H7 (cell line): Measurements from ENCODE around the gene EIF2B5. TPM values are rescaled to one million over a fixed set of nuclear protein-coding genes. Genes with fewer than 3 reads are reported as not detected.

ENCODE experiments used
- DNase-seq: peaks from one replicate; pipeline ENCODE4 v3.0.0; 2012
- H3K27me3 ChIP-seq: 2 replicates; pipeline ENCODE4 v1.6.0; 2011; ENCODE audit warnings: mild to moderate bottlenecking, low read length; ENCODE audit not compliant: control insufficient read depth, insufficient read depth
- H3K36me3 ChIP-seq: replicated peaks from 2 replicates; pipeline ENCODE4 v1.5.1; 2011; ENCODE audit warnings: low read length; ENCODE audit not compliant: control insufficient read depth, insufficient read depth
- H3K4me3 ChIP-seq: 2 replicates; pipeline ENCODE4 v1.5.1; 2011; ENCODE audit warnings: low read depth, mild to moderate bottlenecking, control low read depth, low read length, moderate library complexity; ENCODE audit not compliant: insufficient read depth
- total RNA-seq: library from RNA; depleted of rRNA; stranded (reverse); fragments of >200 nt; shearing (Covaris generic); gene quantifications from 2 replicates; pipeline ENCODE4 v1.2.3, GENCODE V29; 2014

The EIF2B5 gene
- total RNA-seq, 1 experiment from 2014 or later, result 65.6 TPM

DNA sequence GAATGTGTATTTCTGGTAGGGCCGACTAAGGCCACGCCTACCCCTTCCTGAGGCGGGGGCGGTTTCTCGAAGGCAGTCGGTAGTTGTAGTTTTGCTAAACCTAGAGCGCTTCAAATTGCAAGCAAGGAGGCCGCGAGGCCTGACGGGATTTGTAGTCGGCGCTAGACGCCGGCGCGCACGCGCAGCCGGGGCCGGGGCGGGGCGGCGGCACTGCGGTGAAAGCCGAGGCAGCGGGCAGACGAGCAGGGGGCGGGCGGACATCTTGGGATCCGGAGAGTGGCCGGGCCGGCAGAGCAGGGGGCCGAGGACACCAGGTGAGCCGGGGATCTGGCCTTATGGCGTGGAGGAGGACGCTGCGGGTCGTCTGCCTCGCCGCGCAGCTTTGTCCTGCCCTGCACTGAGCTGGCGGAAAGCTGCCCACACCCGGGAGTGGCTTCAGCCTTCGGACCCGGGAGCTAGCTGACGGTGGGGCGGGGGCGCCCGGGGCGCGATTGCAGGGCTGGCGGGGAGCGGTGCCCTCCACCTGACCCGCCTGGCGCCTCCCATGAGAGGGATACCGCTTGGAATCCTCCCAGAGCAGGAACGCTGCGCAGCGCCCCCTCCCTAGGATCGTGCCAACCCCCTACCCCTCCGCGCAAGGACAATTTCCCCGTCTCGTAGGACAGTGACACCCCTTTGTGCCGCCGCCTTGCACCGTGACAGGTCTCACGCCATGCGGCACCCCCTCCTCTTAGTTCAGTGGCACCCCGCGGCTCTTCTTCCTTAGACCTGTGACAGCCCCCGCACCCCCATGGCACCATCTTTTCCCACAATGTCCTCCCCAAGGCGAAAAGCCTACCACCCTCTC, 39.7 kb downstream of the EIF2B5 start, which contains the start of gene AP2M1:
Gene AP2M1 (plus strand): TSS at position 210 of the 847 bp plus-strand sequence. CDS start 2,139 bp downstream, outside the sequence.
- no peaks in the 10 kb centered on the region for H3K27me3 ChIP-seq
- DNase-seq, result peak; percentile 98
- peaks cover 27% of the 10 kb centered on the region for H3K36me3 ChIP-seq
- peak within 1 kb of the TSS; percentile 97 for H3K4me3 ChIP-seq

DNA sequence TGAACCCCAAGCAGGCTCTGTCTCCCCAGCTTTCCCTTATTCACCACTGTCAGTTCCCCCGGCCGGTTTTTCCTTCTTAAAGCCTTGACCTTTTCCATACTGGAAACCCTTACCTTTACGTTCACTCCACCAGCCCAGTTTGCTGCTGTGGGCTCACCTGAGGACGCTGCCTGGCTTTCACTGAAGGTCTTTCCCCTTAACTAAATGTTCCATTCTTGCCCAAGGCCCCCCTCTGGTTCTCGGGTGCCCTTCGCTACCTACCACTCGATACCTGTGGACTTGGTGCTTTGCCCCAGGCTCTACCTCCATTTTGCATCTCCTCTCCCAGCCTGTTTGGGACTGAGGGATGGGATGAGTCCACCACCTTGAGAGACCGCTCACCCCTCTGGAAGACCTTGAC, 40.3 kb downstream of the EIF2B5 start:
- H3K4me3 ChIP-seq, result peak overlapping the region; percentile 97
- H3K36me3 ChIP-seq, result peaks cover 33% of the 10 kb centered on the region
- no peaks in the 10 kb centered on the region for H3K27me3 ChIP-seq
- peak; percentile 47 for DNase-seq

DNA sequence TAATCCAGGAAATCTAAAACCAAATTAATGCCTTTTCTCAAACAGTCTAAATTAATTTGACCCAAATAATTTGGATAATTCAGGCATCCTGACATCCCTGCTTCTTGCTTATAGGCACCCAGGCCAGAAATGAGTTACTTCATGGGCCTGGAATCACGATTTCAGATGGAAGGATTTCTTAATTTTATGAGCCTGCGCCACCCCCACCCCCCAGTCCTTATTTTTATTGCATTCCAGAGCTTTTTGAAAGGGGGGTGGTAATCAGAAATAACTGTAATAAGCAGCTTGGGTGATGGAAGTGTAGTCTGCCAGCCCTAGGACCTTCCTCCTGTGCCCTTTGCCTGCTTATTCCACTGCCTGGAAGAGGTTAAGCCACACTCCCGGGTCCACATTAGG, 40.8 kb downstream of the EIF2B5 start:
- H3K36me3 ChIP-seq, result peaks cover 36% of the 10 kb centered on the region

DNA sequence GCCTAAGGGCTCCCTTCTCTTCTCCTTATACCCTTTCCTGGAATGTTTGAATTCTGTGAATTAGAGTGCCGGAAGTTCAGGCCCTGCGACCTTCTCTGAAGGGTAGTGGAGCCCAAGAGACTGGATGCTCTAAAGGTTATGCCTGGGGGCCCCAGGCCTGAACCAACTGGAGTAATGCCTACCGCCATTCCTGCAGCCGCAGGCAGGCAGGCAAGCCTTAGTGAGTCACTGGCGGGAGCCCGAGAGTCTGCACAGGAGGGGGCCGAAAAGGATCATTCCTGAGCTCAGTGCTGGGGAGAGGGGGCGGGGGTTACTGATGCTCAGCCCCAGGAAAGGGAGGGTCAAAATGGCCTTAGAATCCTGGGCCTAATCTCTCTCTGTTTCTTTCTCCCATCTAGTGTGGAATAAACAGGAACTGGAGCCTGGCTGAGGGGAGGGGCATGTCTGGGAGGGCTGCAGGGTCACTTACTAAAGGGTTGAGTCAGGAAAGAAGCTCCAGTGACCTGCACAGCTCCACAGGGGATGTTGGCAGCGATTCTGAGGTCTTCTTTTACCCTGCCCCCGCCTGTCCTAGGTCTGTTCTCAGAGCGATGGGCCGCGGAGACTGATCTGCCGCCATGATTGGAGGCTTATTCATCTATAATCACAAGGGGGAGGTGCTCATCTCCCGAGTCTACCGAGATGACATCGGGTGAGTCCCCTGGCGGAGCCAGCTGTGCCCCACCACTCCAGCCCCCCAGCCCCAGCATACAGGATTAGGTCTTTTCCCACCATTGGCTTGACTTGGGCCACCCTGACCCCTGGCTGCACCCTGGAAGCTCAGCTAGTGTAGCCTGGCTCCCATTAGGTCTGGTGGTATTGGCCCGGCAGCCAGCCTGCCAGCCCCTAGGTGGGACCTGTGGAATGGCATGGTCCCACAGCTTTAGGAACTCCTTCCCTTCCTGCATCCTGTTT, 41.5 kb downstream of the EIF2B5 start:
- peak overlapping the region; percentile 97 for H3K4me3 ChIP-seq
- peak; percentile 94 for DNase-seq
- no peaks in the 10 kb centered on the region for H3K27me3 ChIP-seq
- peaks cover 40% of the 10 kb centered on the region for H3K36me3 ChIP-seq

More for the DNA sequence above, 40.8 kb downstream of the EIF2B5 start:
- no peak for DNase-seq
- peak overlapping the region; percentile 97 for H3K4me3 ChIP-seq
- H3K27me3 ChIP-seq, result no peaks in the 10 kb centered on the region

DNA sequence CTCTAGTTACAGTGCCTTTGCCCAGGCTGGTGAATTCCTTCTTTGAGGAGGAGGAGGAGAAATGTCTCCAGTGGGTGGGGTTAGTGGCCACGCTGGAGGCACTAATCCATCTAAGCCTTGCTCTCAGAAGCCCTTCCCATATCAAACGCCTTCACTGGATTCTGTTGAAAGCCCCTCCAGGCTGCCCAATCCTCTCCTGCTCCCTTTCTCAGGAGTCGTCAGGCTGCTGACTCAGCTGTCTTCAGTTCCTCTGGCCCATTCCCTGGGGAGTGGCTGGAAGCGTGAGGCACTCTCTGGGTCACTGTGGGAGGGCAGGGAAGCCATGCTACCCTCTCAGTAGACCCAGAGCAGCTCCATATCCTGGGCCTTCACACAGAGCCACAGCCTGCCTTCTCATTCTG, 42.2 kb downstream of the EIF2B5 start:
- peak; percentile 60 for DNase-seq
- Histone ChIP-seq H3K4me3 (0 out of 2 replicates have a peak overlapping the region, but pooled peaks have one; percentile 8), H3K27me3 (no peaks in the 10 kb centered on the region), H3K36me3 (peaks cover 45% of the 10 kb centered on the region)

DNA sequence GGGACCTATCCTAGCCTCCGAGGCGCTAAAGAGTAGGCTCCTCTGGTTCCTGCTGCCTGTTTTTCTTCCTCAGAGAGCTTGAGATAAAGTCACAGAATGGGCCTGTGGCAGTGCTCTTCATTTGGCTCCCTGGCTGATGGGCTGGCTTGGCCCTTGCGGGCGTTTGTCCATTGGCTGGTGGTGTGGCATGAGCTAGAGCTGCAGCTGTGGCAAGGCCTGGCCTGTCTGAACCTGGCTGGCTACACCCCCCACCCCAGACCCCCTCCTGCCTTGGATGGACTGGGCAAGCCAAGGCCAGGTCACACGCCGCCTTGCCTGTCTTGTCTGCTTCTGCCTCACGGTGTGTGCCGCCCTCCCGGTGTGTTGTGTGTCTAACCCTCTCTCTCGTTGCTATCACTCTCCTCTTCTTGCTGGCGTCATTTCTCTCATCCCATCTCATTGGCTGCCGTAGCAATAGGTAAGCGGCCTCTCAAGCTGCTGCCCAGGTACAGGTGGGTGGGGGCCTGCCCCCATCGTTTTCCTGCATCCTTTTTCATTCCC, 42.7 kb downstream of the EIF2B5 start:
- H3K4me3 ChIP-seq, result no peak overlapping the region
- no peaks in the 10 kb centered on the region for H3K27me3 ChIP-seq
- peaks cover 49% of the 10 kb centered on the region for H3K36me3 ChIP-seq
- DNase-seq, result no peak

DNA sequence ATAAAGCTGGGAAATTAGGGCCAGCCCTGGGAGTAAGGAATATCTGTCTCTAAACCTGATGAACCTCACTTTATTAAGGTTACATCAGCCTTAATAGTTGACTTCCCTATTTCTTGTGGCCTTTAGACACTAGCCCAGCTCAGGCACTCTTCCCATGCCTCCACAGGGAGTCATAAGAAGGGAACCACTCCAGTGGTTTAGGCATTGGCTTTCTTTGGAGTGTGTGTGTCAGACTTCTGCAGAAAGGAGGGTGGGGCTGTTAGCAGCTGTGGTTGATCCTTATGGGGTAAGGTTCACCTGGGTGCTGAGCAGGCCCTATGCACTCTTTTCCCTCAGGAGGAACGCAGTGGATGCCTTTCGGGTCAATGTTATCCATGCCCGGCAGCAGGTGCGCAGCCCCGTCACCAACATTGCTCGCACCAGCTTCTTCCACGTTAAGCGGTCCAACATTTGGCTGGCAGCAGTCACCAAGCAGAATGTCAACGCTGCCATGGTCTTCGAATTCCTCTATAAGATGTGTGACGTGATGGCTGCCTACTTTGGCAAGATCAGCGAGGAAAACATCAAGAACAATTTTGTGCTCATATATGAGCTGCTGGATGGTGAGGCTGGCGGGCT, 43.5 kb downstream of the EIF2B5 start:
- peaks cover 54% of the 10 kb centered on the region for H3K36me3 ChIP-seq

DNA sequence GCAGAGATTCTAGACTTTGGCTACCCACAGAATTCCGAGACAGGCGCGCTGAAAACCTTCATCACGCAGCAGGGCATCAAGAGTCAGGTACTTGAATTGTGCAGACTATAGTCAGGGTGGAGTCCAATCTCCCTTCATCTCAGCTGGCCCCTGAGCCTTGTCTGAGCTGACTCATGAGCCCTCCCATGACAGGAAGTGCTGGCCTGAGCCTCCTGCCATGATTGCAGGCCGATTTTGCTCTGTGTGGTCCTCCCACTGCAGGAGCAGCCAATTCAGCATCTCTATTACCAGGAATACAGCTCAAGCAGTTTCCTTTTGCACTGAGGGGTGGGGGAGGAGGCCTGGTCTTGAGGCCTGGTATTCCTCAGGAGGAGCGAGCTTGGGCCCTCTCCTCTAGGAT, 45.0 kb downstream of the EIF2B5 start:
- H3K36me3 ChIP-seq, result peaks cover 56% of the 10 kb centered on the region
- H3K4me3 ChIP-seq, result no peak overlapping the region
- DNase-seq, result no peak
- no peaks in the 10 kb centered on the region for H3K27me3 ChIP-seq

More for the DNA sequence above, 43.5 kb downstream of the EIF2B5 start:
- no peak overlapping the region for H3K4me3 ChIP-seq
- no peaks in the 10 kb centered on the region for H3K27me3 ChIP-seq
- DNase-seq, result no peak

GRCh38 chr3:184181596-184181995, 46.4 kb downstream of the EIF2B5 start:
- Histone ChIP-seq H3K36me3 (peaks cover 56% of the 10 kb centered on the region), H3K4me3 (no peak overlapping the region), H3K27me3 (no peaks in the 10 kb centered on the region)
- DNase-seq, result no peak

DNA sequence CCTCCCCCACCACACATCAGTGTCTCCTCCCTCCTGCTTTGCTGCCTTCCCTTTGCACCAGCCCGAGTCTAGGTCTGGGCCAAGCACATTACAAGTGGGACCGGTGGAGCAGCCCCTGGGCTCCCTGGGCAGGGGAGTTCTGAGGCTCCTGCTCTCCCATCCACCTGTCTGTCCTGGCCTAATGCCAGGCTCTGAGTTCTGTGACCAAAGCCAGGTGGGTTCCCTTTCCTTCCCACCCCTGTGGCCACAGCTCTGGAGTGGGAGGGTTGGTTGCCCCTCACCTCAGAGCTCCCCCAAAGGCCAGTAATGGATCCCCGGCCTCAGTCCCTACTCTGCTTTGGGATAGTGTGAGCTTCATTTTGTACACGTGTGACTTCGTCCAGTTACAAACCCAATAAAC, 48.5 kb downstream of the EIF2B5 start:
- H3K4me3 ChIP-seq, result no peak overlapping the region
- DNase-seq, result no peak
- H3K36me3 ChIP-seq, result peaks cover 50% of the 10 kb centered on the region
- H3K27me3 ChIP-seq, result no peaks in the 10 kb centered on the region

DNA sequence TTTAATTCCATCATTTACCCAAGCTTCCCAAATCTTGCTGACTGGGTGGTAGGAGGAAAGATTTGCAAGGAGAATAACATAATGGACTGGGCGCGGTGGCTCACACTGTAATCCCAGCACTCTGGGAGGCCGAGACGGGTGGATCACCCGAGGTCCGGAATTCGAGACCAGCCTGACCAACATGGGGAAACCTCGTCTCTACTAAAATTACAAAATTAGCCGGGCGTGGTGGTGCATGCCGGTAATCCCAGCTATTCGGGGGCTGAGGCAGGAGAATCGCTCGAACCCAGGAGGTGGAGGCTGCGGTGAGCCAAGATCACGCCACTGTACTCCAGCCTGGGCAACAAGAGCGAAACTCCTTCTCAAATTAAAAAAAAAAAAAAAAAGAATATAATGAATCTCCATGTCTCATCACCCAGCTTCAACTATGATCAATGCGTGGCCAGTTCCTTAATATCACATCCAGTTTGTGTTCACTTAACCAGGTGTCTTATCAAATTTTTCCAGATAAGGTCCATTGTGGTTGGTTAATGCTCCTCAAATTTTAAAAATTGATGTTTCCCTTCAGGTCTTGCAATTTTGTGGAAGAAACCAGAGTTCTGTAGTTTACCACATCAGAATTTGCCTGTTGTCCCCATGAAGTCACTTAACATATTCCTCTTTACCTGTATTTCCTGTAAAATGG, 49.5 kb downstream of the EIF2B5 start:
- DNase-seq, result no peak
- no peaks in the 10 kb centered on the region for H3K27me3 ChIP-seq
- no peak overlapping the region for H3K4me3 ChIP-seq
- H3K36me3 ChIP-seq, result peaks cover 52% of the 10 kb centered on the region

- H3K4me3 ChIP-seq, result peak overlapping the region; percentile 95
- peak; percentile 99 for DNase-seq
- H3K36me3 ChIP-seq, result peaks cover 50% of the 10 kb centered on the region
- no peaks in the 10 kb centered on the region for H3K27me3 ChIP-seq
Measured at GRCh38 chr3:184185461-184186183, 50.5 kb downstream of the EIF2B5 start.
